WERI-Rb-1 (cell line): ENCODE results near the gene C11orf24.

Experiments
- DNase-seq: peaks from one replicate; pipeline ENCODE4 v3.0.0-alpha.2; 2020
- H3K27ac ChIP-seq: fragments of 250-450 bp; sonication (Bioruptor Pico); 2 replicates; pipeline ENCODE4 v1.5.1; 2020; ENCODE audit warnings: mild to moderate bottlenecking, moderate library complexity
- H3K27me3 ChIP-seq: fragments of 250-450 bp; sonication (Bioruptor Pico); 2 replicates; pipeline ENCODE4 v1.5.1; 2021; ENCODE audit warnings: mild to moderate bottlenecking, low read depth, moderate library complexity; ENCODE audit not compliant: insufficient read depth, severe bottlenecking
- H3K36me3 ChIP-seq: fragments of 250-450 bp; sonication (Bioruptor Pico); 2 replicates; pipeline ENCODE4 v1.5.1; 2020; ENCODE audit warnings: mild to moderate bottlenecking, moderate library complexity
- H3K4me3 ChIP-seq: 2 replicates; pipeline ENCODE4 v1.5.1; 2011; ENCODE audit warnings: low read depth, mild to moderate bottlenecking, control low read depth, low read length
- H3K9me3 ChIP-seq: fragments of 250-450 bp; sonication (Bioruptor Pico); 2 replicates; pipeline ENCODE4 v1.5.1; 2021; ENCODE audit warnings: mild to moderate bottlenecking, moderate library complexity; ENCODE audit not compliant: severe bottlenecking
- TF ChIP-seq, protein P1 (sequence below): IDR thresholded peaks from 2 replicates; pipeline ENCODE4 v1.5.1; 2011; ENCODE audit warnings: low read depth, mild to moderate bottlenecking, control low read depth, inconsistent platforms, low read length

The C11orf24 gene

DNA sequence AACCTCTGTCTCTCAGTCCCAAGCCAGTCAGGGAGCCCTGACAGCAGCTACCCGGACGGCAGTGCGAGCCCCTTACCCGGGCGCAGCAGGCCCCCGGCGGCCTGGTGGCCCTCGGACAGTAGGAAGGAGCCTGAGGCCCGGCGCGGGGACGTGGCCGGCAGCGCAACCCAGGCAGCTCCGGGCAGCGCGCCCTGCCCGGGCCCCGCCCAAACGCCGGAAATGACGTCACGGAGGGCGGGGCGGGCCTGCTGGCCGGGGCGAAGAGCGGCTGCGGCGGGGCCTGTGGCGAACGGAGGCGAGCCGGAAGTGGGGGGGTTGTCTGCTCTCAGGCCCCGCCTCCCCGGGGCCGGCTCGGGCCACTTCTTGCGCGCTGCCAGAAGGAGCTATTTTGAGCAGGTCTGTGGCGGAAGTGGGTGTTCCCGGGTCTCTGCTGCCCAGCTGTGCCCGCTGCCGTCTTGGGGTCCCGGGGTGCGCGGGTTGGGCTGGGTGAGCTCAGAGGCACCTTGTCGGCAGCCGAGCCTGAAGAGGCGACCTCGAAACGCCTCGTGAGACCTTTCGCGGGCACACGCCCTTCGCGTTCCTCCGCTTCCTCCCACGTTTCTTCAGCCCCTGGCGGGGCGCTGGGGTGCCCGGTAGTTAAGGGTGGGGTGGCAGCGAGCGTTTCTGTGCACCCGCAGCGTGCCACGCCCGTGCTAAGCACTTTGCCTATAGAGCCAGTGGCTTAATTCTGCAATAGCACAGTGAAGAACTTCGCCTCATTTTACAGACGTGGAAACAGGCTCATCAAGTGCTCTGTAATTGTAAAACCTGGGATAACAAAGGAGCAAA is at the start of gene C11orf24:
C11orf24 (minus strand) TSS at position 193 of the 828 bp plus-strand sequence. CDS start 8,206 bp downstream, outside the sequence.
- H3K27ac ChIP-seq, result peak within 1 kb of the TSS; percentile 87
- DNase-seq, result peak; percentile 95
- H3K36me3 ChIP-seq, result peaks cover 9% of the 10 kb centered on the region
- no peaks in the 10 kb centered on the region for H3K9me3 ChIP-seq
- TF ChIP-seq, protein P1, sequence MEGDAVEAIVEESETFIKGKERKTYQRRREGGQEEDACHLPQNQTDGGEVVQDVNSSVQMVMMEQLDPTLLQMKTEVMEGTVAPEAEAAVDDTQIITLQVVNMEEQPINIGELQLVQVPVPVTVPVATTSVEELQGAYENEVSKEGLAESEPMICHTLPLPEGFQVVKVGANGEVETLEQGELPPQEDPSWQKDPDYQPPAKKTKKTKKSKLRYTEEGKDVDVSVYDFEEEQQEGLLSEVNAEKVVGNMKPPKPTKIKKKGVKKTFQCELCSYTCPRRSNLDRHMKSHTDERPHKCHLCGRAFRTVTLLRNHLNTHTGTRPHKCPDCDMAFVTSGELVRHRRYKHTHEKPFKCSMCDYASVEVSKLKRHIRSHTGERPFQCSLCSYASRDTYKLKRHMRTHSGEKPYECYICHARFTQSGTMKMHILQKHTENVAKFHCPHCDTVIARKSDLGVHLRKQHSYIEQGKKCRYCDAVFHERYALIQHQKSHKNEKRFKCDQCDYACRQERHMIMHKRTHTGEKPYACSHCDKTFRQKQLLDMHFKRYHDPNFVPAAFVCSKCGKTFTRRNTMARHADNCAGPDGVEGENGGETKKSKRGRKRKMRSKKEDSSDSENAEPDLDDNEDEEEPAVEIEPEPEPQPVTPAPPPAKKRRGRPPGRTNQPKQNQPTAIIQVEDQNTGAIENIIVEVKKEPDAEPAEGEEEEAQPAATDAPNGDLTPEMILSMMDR, result no peak
- H3K4me3 ChIP-seq, result peak within 1 kb of the TSS; percentile 91
- no peaks in the 10 kb centered on the region for H3K27me3 ChIP-seq

DNA sequence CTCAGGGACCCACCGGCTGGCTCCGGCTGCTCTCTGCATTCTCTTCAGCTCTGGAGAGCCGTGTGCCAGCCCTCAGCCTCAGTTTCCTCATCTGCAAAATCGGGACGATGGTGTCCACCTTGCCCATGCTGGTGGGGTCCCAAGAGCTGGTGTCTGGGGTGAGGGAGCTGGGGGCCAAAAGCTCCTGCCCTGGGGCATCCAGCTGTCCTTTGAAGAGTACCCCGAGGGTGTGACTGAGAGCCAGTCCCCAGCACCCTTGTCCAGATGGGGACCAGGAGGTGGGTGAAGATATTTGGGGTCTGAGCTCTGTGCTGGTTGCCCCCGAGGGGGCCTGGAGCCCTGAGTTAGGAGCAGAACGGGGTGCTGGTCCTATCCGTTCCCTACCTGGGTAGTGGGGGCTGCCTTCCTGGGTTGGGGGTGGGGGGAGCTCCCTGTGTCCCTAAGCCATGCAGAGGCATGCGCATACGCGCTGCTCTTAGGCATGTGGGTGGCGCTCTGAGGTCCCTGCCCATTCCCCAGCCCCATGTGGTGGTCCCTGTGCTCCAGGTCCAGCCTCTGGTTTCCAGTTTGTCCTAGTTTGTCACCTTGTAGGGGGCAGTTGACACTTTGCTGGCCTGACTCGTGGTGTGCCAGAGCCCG is 45.5 kb upstream of the C11orf24 start:
- H3K9me3 ChIP-seq, result no peaks in the 10 kb centered on the region
- no peaks in the 10 kb centered on the region for H3K36me3 ChIP-seq
- no peak overlapping the region for H3K27ac ChIP-seq
- H3K27me3 ChIP-seq, result no peaks in the 10 kb centered on the region
- no peak for DNase-seq
- H3K4me3 ChIP-seq, result no peak overlapping the region
- TF ChIP-seq, protein P1, result no peak

DNA sequence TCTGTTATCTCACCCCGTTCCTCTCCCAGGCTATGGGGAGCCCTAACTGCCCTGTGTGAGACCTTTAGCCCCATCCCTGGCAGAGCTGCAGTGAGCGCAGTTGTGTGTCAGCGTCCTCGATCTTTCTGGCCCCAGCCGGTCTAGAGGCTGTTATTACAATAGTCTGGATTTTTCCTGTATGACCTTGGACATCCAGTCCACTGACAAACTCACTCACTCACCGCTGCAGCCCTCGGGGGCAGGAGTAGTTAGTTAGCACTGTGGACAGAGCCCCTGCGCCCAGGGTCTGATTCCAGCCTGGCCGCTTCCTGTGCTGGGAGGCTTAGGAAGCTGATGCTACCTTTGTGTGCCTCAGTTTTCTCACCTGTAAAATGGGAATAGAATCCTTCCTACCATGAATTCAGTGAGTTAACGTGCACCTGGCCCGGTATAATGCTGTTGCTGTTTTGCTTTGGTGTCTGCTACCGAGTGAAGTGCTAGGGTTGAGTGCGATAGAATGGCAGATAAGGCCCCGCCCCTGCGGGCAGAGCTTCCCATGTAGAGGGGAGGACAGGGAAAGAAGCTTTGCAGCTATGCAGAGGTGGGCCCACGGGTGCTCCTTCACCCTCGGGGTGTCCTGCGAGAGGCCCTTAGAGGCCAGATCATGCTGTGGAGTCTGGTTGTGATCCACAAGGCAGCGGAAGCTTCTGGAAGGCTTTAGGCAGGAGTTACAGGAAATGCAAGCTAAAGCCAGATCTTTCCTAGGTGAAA is 43.6 kb upstream of the C11orf24 start:
- no peak for DNase-seq
- Histone ChIP-seq H3K27me3 (no peaks in the 10 kb centered on the region), H3K4me3 (no peak overlapping the region), H3K9me3 (no peaks in the 10 kb centered on the region), H3K27ac (no peak overlapping the region), H3K36me3 (no peaks in the 10 kb centered on the region)
- TF ChIP-seq, protein P1, result no peak

DNA sequence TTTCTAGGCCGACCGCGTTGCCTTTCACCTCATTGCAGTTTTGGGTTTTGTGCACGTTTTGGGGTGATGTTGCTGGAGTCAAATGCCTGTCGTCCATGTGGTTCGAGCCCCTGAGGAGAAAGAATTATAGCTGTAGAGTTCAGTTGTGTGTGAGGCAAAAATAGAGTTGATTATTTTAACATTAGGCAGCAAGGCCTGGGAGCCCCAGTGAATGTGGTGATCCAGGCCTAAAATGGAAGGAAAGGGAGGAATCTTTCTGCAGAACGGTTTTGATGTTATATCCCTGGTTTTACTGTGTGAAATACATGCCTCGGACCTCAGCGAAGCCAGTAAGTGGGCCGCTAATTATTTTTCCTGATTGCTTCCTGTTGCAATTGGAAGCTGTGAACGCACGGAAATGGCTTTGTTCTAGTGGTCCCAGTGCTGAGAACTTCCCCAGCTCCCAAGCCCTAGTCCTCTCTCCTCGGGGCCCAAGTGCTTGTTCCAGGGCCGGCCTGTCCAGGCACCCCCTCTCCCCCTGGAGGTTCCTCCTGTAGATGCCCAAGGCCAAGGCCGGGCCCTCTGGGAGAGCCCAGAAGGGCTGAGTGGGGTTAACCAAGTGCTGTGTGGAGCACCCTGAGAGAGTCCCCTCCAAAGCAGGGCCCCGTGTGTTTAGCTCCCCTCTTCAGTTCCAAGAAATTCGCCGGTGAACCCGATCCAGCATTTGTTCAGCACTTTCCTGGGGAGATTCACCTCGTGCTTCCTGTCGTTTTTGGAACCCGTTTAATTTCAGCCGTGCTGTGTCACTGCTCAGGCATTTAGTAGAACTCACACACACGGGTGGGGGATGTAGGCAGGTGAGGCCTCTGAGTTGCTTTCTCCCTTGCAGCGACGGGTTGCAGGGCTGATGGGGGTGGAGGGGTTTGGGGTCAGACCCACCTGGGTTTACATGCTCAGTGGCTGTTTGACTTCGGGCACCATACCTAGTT is 42.7 kb upstream of the C11orf24 start:
- no peak for DNase-seq
- peak overlapping the region; percentile 72 for H3K4me3 ChIP-seq

More for the DNA sequence above, 42.7 kb upstream of the C11orf24 start:
- no peaks in the 10 kb centered on the region for H3K36me3 ChIP-seq
- TF ChIP-seq, protein P1, result no peak
- H3K9me3 ChIP-seq, result no peaks in the 10 kb centered on the region
- H3K27me3 ChIP-seq, result no peaks in the 10 kb centered on the region
- H3K27ac ChIP-seq, result no peak overlapping the region
